GM12892 (cell line): ENCODE results near the gene OR56A1.

Source experiments
- DNase-seq: peaks from one replicate; pipeline ENCODE4 v3.0.0; 2011; ENCODE audit not compliant: insufficient read length
- FAIRE-seq: peaks from 2 replicates; lab custom pipeline; 2011; peaks lifted over from hg19 to GRCh38; lab: Jason Lieb, UNC
- POLR2A ChIP-seq: IDR thresholded peaks from 2 replicates; pipeline ENCODE4 v1.6.1; 2011; ENCODE audit warnings: low read depth, low read length, control low read depth
- POLR2AphosphoS5 ChIP-seq: IDR thresholded peaks from 2 replicates; pipeline ENCODE4 v1.6.1; 2011; ENCODE audit warnings: low read depth, low read length, control low read depth
- TAF1 ChIP-seq: IDR thresholded peaks from 2 replicates; pipeline ENCODE4 v1.6.1; 2011; ENCODE audit warnings: low read depth, mild to moderate bottlenecking, control low read depth, low read length, borderline replicate concordance

OR56A1 gene

GRCh38 chr11:5983443-5983842 is 47.1 kb downstream of the OR56A1 start:
- no peak for DNase-seq
- FAIRE-seq, result no peak
- TF ChIP-seq POLR2AphosphoS5 (no peak), TAF1 (no peak), POLR2A (no peak)

- no peak for FAIRE-seq
- TF ChIP-seq TAF1 (no peak), POLR2AphosphoS5 (no peak), POLR2A (no peak)
- no peak for DNase-seq
Observed at GRCh38 chr11:5973530-5973929, 57.0 kb downstream of the OR56A1 start.
